Uterus (tissue), 4 donors: ENCODE measurements around the gene ENHO. TPM values are rescaled to one million over a fixed set of nuclear protein-coding genes. Genes with fewer than 3 reads are reported as not detected.
A peak's percentile ranks its signal among the peaks of the same experiment; 100 is the strongest.

Experiments used
- DNase-seq, 2 donors: peaks; one replicate each; pipeline ENCODE4 v3.0.0-alpha.2; 2019 to 2020
- H3K27ac ChIP-seq, 2 donors: fragments of 200-600 bp; sonication (generic); 1 replicate in 1 of 2; 2 replicates in 1 of 2; pipeline ENCODE4 v1.5.1; 2016 to 2018
- H3K27me3 ChIP-seq, 2 donors: fragments of 200-600 bp; sonication (generic); one replicate each; pipeline ENCODE4 v1.5.1; 2018 to 2019; ENCODE audit warnings: control low read depth in 1 of 2
- H3K36me3 ChIP-seq, 2 donors: fragments of 200-600 bp; sonication (generic); one replicate each; pipeline ENCODE4 v1.5.1; 2019; ENCODE audit warnings: control low read depth in 1 of 2
- H3K4me1 ChIP-seq, 2 donors: fragments of 200-600 bp; sonication (generic); one replicate each; pipeline ENCODE4 v1.5.1; 2018 to 2019; ENCODE audit warnings: control low read depth in 1 of 2
- H3K4me3 ChIP-seq, 2 donors: fragments of 200-600 bp; sonication (generic); 1 replicate in 1 of 2; 2 replicates in 1 of 2; pipeline ENCODE4 v1.5.1; 2018 to 2019; ENCODE audit warnings: mild to moderate bottlenecking in 1 of 2
- H3K9me3 ChIP-seq, 2 donors: fragments of 200-600 bp; sonication (generic); one replicate each; pipeline ENCODE4 v1.5.1; 2019; ENCODE audit warnings: control low read depth in 1 of 2
- POLR2A ChIP-seq, 2 donors: fragments of 450-650 bp; IDR thresholded peaks; one replicate each; pipeline ENCODE4 v1.6.1; 2016; ENCODE audit warnings: antibody characterized with exemption in 2 of 2, mild to moderate bottlenecking in 1 of 2, moderate library complexity in 1 of 2
- intact Hi-C: fragments of 100-400 bp; cut with DNase I; formaldehyde crosslinking; loops from one replicate; pipeline ENCODE4 v1.15.1; 2023; ENCODE audit warnings: low total_unique reads
- total RNA-seq, 4 donors: library from RNA; depleted of rRNA in 3 of 4; stranded (reverse); fragments of >200 nt in 3 of 4; gene quantifications; one replicate each; pipeline versions ENCODE4 v1.1.0 to v1.2.4, GENCODE V29; 2014 to 2023
- TF ChIP-seq, protein P1 (sequence below), 4 experiments: fragments of 200-600 bp in 2 of 4; fragments of 450-650 bp in 2 of 4; sonication (generic) in 2 of 4; IDR thresholded peaks; one replicate each; pipeline ENCODE4 v1.5.1; 2016 to 2019; ENCODE audit warnings: antibody characterized with exemption in 4 of 4, mild to moderate bottlenecking in 2 of 4, moderate library complexity in 1 of 4
- donor health status: DM: yes; HTN: yes; CAD: no.

The ENHO gene
- total RNA-seq, 4 donors from 2014 or later, result 2.2 TPM; not detected in 3

DNA sequence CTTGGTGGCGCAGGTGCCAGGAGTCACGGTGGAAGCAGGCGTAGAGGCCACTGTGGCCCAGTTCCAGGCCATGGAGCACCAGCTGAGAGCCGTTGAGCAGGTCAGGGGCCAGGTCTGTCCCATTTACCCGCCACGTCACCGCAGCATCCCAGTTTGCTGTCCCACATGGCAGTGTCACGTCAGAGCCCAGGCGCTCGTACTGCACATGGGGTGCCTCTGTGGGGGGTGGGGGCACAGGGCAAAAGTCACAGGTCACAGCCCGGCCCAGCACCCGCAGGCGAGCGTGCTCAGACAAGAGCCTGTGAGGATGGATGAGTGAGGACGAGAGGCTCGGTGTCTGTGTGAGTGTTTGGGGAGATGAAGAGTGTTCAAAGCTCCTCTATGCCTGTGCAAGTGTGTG, 41.8 kb upstream of the ENHO start:
- TF ChIP-seq POLR2A (IDR thresholded peaks at IDR 0.05), result no peak
- TF ChIP-seq, protein P1, sequence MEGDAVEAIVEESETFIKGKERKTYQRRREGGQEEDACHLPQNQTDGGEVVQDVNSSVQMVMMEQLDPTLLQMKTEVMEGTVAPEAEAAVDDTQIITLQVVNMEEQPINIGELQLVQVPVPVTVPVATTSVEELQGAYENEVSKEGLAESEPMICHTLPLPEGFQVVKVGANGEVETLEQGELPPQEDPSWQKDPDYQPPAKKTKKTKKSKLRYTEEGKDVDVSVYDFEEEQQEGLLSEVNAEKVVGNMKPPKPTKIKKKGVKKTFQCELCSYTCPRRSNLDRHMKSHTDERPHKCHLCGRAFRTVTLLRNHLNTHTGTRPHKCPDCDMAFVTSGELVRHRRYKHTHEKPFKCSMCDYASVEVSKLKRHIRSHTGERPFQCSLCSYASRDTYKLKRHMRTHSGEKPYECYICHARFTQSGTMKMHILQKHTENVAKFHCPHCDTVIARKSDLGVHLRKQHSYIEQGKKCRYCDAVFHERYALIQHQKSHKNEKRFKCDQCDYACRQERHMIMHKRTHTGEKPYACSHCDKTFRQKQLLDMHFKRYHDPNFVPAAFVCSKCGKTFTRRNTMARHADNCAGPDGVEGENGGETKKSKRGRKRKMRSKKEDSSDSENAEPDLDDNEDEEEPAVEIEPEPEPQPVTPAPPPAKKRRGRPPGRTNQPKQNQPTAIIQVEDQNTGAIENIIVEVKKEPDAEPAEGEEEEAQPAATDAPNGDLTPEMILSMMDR (IDR thresholded peaks at IDR 0.05), result no peak
- Histone ChIP-seq H3K9me3 (no peaks in the 10 kb centered on the region), H3K4me1 (peaks cover 0 to 10% of the 10 kb centered on the region in 2 donors), H3K4me3 (no peak overlapping the region), H3K36me3 (no peaks in the 10 kb centered on the region), H3K27me3 (no peaks in the 10 kb centered on the region), H3K27ac (no peak overlapping the region)
- no peak for DNase-seq
- intact Hi-C loops, result no loop called here

DNA sequence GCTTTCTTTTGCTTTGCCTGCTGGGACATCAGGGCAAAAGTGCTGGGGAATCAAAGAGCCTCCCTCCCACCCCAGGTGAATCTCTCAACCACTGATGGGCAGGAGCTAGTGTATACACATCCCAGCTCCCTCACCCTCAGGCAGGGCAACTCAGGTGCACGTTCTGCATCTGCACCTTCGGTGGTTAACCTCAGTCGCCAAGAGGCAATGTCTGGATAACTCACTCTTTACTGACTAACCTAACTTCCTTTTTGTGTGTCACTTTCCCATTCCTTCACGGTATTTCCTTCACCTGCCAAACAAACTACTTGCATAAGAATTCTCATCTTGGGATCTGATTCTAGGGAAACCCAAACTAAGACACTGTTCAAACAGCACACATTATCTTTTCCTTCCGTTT, 40.5 kb upstream of the ENHO start:
- H3K4me1 ChIP-seq, result peaks cover 0 to 13% of the 10 kb centered on the region in 2 donors
- DNase-seq, result no peak
- no peaks in the 10 kb centered on the region for H3K36me3 ChIP-seq
- H3K9me3 ChIP-seq, result no peaks in the 10 kb centered on the region
- TF ChIP-seq POLR2A (IDR thresholded peaks at IDR 0.05), result no peak
- H3K27me3 ChIP-seq, result no peaks in the 10 kb centered on the region
- intact Hi-C loops, result no loop called here
- H3K4me3 ChIP-seq, result no peak overlapping the region
- H3K27ac ChIP-seq, result no peak overlapping the region

DNA sequence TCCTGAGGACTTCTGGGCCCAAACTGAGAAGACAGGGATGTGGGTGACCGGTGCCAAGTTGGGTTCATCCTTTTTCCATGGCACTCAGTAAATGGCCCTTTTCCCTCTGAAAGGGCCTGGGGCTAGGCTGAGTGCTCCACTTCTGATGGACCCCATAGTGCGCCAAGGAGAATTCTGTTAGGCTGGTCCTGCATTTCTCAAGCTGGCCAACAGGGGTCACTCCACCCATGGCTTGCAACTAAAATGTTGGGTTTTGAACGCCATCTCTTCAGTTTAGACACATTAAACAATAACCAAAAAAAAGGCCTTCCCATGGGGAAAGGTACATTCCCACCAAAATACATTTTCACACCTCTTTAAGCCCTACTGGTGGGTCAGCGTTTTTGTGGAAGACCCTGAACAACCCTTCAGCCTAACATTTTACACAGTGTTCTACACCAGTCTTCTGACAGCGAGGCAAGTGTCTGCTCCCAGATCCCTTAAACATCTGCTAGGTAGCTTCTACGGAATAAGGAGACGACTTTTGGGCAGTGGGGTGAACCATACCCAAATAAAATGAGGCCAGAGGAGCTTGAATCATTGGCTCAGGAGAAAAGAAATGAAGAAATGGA, 39.5 kb upstream of the ENHO start:
- Histone ChIP-seq H3K27ac (no peak overlapping the region), H3K36me3 (no peaks in the 10 kb centered on the region), H3K4me1 (peaks cover 0 to 13% of the 10 kb centered on the region in 2 donors), H3K4me3 (no peak overlapping the region), H3K27me3 (no peaks in the 10 kb centered on the region), H3K9me3 (no peaks in the 10 kb centered on the region)
- intact Hi-C loops, result no loop called here
- no peak for DNase-seq
- no peak for TF ChIP-seq POLR2A (IDR thresholded peaks at IDR 0.05)
- TF ChIP-seq, protein P1 (IDR thresholded peaks at IDR 0.05), result peak in 1 of 4 experiments; percentile 5

DNA sequence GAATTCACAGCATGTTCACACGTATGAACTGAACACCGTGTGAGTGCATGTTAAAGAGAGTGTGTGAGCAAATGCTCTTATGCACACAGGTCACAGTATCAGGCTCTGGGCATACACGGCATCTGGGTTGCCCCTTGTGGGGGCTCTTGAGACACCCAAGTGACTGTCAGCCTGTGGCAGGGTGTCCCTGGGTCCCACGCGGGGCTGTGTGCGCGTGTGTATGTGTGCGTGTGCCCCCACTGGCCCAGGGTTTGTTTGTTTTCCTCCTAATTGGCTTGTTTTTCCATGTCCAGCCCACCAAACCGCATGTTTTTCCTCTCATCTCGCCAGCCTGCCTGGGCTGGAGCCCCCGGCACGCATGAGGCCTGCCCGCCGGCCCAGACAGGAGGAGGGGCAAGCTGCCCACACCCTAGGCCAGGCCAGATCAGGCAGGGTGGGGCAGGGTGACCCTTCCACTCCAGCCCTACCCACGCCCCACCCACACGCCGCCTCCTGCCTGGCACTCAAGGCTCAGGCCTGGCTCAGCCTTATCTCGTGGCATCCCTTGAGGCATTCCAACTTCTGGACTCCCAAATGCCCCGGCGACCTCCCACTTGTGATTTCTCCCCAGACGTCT, 37.9 kb upstream of the ENHO start:
- DNase-seq, result no peak
- intact Hi-C loops, result no loop called here
- no peak for TF ChIP-seq POLR2A (IDR thresholded peaks at IDR 0.05)
- TF ChIP-seq, protein P1 (IDR thresholded peaks at IDR 0.05), result no peak
- Histone ChIP-seq H3K27me3 (no peaks in the 10 kb centered on the region), H3K36me3 (no peaks in the 10 kb centered on the region), H3K4me1 (peaks cover 0 to 13% of the 10 kb centered on the region in 2 donors), H3K4me3 (no peak overlapping the region), H3K9me3 (no peaks in the 10 kb centered on the region), H3K27ac (peak overlapping the region in 1 of 2 donors; percentile 42)

DNA sequence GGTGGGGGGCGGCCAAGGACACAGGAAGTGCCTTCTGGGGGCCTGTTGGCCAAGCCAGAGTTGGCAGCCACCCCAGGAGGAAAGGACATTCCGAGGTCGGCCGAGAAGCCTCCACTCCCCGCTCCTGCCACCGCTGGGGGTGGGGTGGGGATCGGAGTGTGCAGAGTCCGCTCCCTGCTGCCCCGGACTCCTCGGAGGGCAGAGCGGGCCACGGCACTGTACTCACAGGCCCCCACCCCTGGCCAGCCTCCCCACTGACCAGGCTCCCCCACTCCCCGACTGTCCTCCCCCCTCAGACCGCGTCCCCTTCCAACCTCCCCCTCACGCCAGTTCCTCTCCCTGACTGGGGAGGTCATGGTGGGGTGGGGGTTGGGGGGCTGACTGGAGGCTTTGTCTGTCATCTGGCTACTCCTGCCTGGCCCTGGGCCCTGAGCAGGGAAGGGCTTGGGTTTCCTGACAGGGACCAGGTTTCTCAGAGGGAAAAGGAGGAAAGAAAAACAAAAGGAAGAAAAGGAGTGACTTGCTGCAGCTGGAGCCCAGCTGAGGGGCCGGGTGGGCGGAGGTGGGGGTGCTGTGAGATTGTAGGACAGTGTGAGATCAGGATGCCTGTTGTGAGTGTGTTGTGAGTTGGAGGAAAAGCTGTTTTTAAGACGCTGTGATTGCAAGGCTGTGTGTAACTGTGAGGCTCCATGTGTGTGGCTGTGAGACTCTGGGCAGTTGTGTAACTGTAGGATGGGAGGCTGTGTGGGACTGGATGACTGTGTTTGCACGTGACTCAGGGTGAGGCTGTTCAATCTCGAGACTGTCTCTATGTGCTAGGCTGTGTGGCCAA, 37.0 kb upstream of the ENHO start:
- Histone ChIP-seq H3K36me3 (no peaks in the 10 kb centered on the region), H3K27ac (peak overlapping the region in 1 of 2 donors; percentile 49), H3K4me1 (peaks cover 0 to 13% of the 10 kb centered on the region in 2 donors), H3K4me3 (no peak overlapping the region), H3K27me3 (no peaks in the 10 kb centered on the region), H3K9me3 (no peaks in the 10 kb centered on the region)
- peak in 1 of 2 donors; percentile 49 for DNase-seq
- no peak for TF ChIP-seq POLR2A (IDR thresholded peaks at IDR 0.05)
- TF ChIP-seq, protein P1 (IDR thresholded peaks at IDR 0.05), result no peak
- intact Hi-C loops, result no loop called here
